Measurements from ENCODE around the gene XXYLT1.

Gene XXYLT1

GRCh38 chr3:195163719-195164572 lies 107.0 kb downstream of the XXYLT1 start:
- H3K4me3 ChIP-seq (ENCODE audit: low read depth, low read length), result no peak overlapping the region
- POLR2A ChIA-PET, result no interaction called here
- no peak for TF ChIP-seq CTCF (IDR thresholded peaks at IDR 0.05; ENCODE audit: insufficient read depth, low read length, missing control alignments)
- CTCF ChIA-PET, result no interaction called here
- DNase-seq (ENCODE audit: low read depth, low spot score), result no peak

- DNase-seq (ENCODE audit: low read depth, low spot score), result no peak
- no peak overlapping the region for H3K4me3 ChIP-seq (ENCODE audit: low read depth, low read length)
- ChIA-PET CTCF (interaction anchor here (1.0 kb wide), 1 partner anchor 11 kb away, joined by 4 read pairs; no protein-coding TSS in a partner anchor), POLR2A (interaction anchor here (0.7 kb wide), 1 partner anchor 477 kb away, joined by 4 read pairs; the partner anchor contains the start of gene FAM43A)
- no peak for TF ChIP-seq CTCF (IDR thresholded peaks at IDR 0.05; ENCODE audit: insufficient read depth, low read length, missing control alignments)
These were observed 108.1 kb downstream of the XXYLT1 start for GRCh38 chr3:195162816-195163215.

GRCh38 chr3:195162033-195162669 lies 108.8 kb downstream of the XXYLT1 start:
- DNase-seq (ENCODE audit: low read depth, low spot score), result no peak
- H3K4me3 ChIP-seq (ENCODE audit: low read depth, low read length), result no peak overlapping the region
- CTCF ChIA-PET, result interaction anchor here (1.0 kb wide), 1 partner anchor 12 kb away, joined by 4 read pairs; no protein-coding TSS in a partner anchor
- no peak for TF ChIP-seq CTCF (IDR thresholded peaks at IDR 0.05; ENCODE audit: insufficient read depth, low read length, missing control alignments)
- POLR2A ChIA-PET, result no interaction called here

GRCh38 chr3:195160908-195161434 lies 110.0 kb downstream of the XXYLT1 start:
- POLR2A ChIA-PET, result no interaction called here
- H3K4me3 ChIP-seq (ENCODE audit: low read depth, low read length), result no peak overlapping the region
- no peak for TF ChIP-seq CTCF (IDR thresholded peaks at IDR 0.05; ENCODE audit: insufficient read depth, low read length, missing control alignments)
- CTCF ChIA-PET, result interaction anchor here (0.6 kb wide), 1 partner anchor 109 kb away, joined by 3 read pairs; no protein-coding TSS in a partner anchor
- DNase-seq (ENCODE audit: low read depth, low spot score), result no peak

GRCh38 chr3:195160257-195160898 lies 110.6 kb downstream of the XXYLT1 start:
- TF ChIP-seq CTCF (IDR thresholded peaks at IDR 0.05; ENCODE audit: insufficient read depth, low read length, missing control alignments), result no peak
- CTCF ChIA-PET, result interaction anchor here (0.6 to 2.1 kb wide), 2 partner anchors 110 to 478 kb away, joined by 3 to 8 read pairs; no protein-coding TSS in a partner anchor
- no peak overlapping the region for H3K4me3 ChIP-seq (ENCODE audit: low read depth, low read length)
- no peak for DNase-seq (ENCODE audit: low read depth, low spot score)
- POLR2A ChIA-PET, result no interaction called here

Measured in AG04449 (cell line).